ENCODE measurements around the gene HOXA3.

HOXA3 gene

GRCh38 chr7:27118580-27118979 lies 33.8 kb downstream of the HOXA3 start:
- TF ChIP-seq CTCF (IDR thresholded peaks at IDR 0.05; ENCODE audit: extremely low read depth, insufficient read depth, missing control alignments): no peak
- in situ Hi-C loops (cut with MboI; ENCODE audit: low pct_unique_long_range_greater_than_20kb, low sequenced_read_pairs, unreplicated experiment): no loop called here
- DNase-seq (ENCODE audit: low spot score): no peak

GRCh38 chr7:27117887-27118491 lies 34.4 kb downstream of the HOXA3 start:
- in situ Hi-C loops (cut with MboI; ENCODE audit: low pct_unique_long_range_greater_than_20kb, low sequenced_read_pairs, unreplicated experiment): no loop called here
- no peak for DNase-seq (ENCODE audit: low spot score)

GRCh38 chr7:27116962-27117886 lies 35.2 kb downstream of the HOXA3 start:
- in situ Hi-C loops (cut with MboI; ENCODE audit: low pct_unique_long_range_greater_than_20kb, low sequenced_read_pairs, unreplicated experiment): no loop called here
- DNase-seq (ENCODE audit: low spot score): no peak

More at GRCh38 chr7:27117887-27118491, 34.4 kb downstream of the HOXA3 start:
- TF ChIP-seq CTCF (IDR thresholded peaks at IDR 0.05; ENCODE audit: extremely low read depth, insufficient read depth, missing control alignments): no peak

GRCh38 chr7:27116031-27116961 lies 36.1 kb downstream of the HOXA3 start:
- in situ Hi-C loops (cut with MboI; ENCODE audit: low pct_unique_long_range_greater_than_20kb, low sequenced_read_pairs, unreplicated experiment): no loop called here
- TF ChIP-seq CTCF (IDR thresholded peaks at IDR 0.05; ENCODE audit: extremely low read depth, insufficient read depth, missing control alignments): no peak
- DNase-seq (ENCODE audit: low spot score): no peak

More at GRCh38 chr7:27116962-27117886, 35.2 kb downstream of the HOXA3 start:
- TF ChIP-seq CTCF (IDR thresholded peaks at IDR 0.05; ENCODE audit: extremely low read depth, insufficient read depth, missing control alignments): no peak

- in situ Hi-C loops (cut with MboI; ENCODE audit: low pct_unique_long_range_greater_than_20kb, low sequenced_read_pairs, unreplicated experiment): no loop called here
- TF ChIP-seq CTCF (IDR thresholded peaks at IDR 0.05; ENCODE audit: extremely low read depth, insufficient read depth, missing control alignments): no peak
- no peak for DNase-seq (ENCODE audit: low spot score)
Observed at GRCh38 chr7:27115221-27116026, 37.0 kb downstream of the HOXA3 start.
